SU-DHL-6 (cell line): ENCODE measurements around the gene PTMS.

Source experiments
- CTCF ChIP-seq: fragments of 200-600 bp; sonication (generic); IDR thresholded peaks from one replicate; pipeline ENCODE4 v1.5.1; 2017; ENCODE audit warnings: antibody characterized with exemption, mild to moderate bottlenecking, low read length, moderate library complexity; ENCODE audit not compliant: insufficient read depth, poor library complexity, severe bottlenecking
- EZH2phosphoT487 ChIP-seq: fragments of 200-600 bp; sonication (generic), shearing (Covaris generic); conservative IDR thresholded peaks from 2 replicates; pipeline ENCODE4 v1.6.1; 2018; ENCODE audit warnings: mild to moderate bottlenecking, antibody characterized with exemption, low read length, moderate library complexity, mixed read lengths

DNA sequence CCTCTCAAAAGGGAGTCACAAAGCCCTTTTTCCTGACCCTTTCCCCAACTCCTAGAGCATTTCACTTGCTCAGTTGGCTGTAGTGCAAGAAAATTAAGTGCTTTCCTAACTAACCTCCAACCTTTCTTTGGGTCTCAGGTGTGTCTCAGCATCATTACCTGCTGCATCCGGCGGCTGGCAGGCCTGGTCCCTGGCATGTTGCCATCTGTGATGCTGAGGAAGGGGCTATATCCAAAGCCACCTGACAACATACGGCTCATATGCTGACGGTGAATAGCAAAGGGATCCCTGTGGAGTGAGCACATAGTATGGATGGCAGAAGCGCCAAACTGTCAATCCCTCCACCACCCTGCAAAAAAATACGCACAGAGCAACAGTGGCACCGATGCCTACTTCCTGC lies 14.4 kb upstream of the PTMS start:
- no peak for TF ChIP-seq CTCF
- no peak for TF ChIP-seq EZH2phosphoT487
